ENCODE results near the gene PRSS22. TPM values are rescaled to one million over a fixed set of nuclear protein-coding genes. Genes with fewer than 3 reads are reported as not detected.

PRSS22 gene
- total RNA-seq, 1 donor from 2014 or later: not detected

- Mint-ChIP-seq H3K27ac (no peak overlapping the region), H3K27me3 (peaks cover 18% of the 10 kb centered on the region), H3K4me1 (no peaks in the 10 kb centered on the region), H3K36me3 (ENCODE audit: low read depth) (no peaks in the 10 kb centered on the region), H3K9me3 (no peaks in the 10 kb centered on the region), H3K4me3 (no peak overlapping the region)
- intact Hi-C loops (cut with micrococcal nuclease): no loop called here
- DNase-seq (no peak), ATAC-seq (ENCODE audit: low read depth) (no peak)
- TF ChIP-seq, protein P1, sequence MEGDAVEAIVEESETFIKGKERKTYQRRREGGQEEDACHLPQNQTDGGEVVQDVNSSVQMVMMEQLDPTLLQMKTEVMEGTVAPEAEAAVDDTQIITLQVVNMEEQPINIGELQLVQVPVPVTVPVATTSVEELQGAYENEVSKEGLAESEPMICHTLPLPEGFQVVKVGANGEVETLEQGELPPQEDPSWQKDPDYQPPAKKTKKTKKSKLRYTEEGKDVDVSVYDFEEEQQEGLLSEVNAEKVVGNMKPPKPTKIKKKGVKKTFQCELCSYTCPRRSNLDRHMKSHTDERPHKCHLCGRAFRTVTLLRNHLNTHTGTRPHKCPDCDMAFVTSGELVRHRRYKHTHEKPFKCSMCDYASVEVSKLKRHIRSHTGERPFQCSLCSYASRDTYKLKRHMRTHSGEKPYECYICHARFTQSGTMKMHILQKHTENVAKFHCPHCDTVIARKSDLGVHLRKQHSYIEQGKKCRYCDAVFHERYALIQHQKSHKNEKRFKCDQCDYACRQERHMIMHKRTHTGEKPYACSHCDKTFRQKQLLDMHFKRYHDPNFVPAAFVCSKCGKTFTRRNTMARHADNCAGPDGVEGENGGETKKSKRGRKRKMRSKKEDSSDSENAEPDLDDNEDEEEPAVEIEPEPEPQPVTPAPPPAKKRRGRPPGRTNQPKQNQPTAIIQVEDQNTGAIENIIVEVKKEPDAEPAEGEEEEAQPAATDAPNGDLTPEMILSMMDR (IDR thresholded peaks at IDR 0.05): no peak
- ChIA-PET CTCF (no interaction called here), POLR2A (no interaction called here)
Observed at GRCh38 chr16:2827831-2828520, 30.0 kb downstream of the PRSS22 start.

- POLR2A ChIA-PET: no interaction called here
- Mint-ChIP-seq H3K9me3 (no peaks in the 10 kb centered on the region), H3K27ac (no peak overlapping the region), H3K36me3 (ENCODE audit: low read depth) (no peaks in the 10 kb centered on the region), H3K4me3 (no peak overlapping the region), H3K27me3 (peaks cover 12% of the 10 kb centered on the region), H3K4me1 (no peaks in the 10 kb centered on the region)
- CTCF ChIA-PET: no interaction called here
- intact Hi-C loops (cut with micrococcal nuclease): no loop called here
- no peak for ATAC-seq (ENCODE audit: low read depth)
- DNase-seq: no peak
- TF ChIP-seq, protein P1 (IDR thresholded peaks at IDR 0.05): no peak
Observed at GRCh38 chr16:2827374-2827791, 30.6 kb downstream of the PRSS22 start.

DNA sequence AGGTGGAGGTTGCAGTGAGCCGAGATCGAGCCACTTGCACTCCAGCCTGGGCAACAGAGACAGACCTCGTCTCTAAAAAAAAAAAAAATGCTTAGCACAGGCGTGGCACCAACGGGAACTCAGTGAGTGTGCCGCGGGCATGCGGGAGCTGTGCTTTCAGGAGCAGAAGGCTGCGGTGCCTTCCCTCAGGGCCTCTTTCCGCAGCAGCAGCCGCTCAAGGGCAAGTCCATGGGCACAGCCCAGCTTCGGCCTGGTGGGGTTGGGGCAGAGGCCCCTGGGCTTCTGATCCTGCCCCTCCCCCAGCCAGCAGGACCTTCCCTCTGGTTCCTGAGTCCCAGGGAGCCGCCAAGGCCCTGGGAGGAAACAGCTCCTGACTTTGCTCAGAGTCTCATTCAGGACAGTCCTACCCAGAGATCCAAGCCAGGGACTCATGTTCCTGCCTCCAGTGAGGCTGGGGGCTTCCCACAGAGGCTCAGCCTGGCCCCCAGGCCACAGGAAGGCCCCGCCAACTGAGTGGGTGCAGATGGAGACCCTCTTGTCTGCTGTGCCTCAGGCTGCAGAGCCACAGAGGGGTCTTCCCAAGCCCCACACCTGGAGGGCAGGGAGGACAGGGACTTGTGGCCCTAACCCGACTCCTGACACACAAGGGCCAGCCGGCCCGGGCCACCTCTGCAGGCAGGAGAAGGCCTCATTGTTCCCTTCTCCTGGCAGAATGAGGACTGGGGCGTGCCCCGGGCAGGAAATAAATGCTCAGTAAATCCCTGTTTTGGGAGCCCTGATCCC, 31.2 kb downstream of the PRSS22 start:
- ChIA-PET CTCF (no interaction called here), POLR2A (no interaction called here)
- DNase-seq: no peak
- no peak overlapping the region for H3K27ac Mint-ChIP-seq
- no peak for ATAC-seq (ENCODE audit: low read depth)
- H3K36me3 Mint-ChIP-seq (ENCODE audit: low read depth): no peaks in the 10 kb centered on the region
- no peaks in the 10 kb centered on the region for H3K4me1 Mint-ChIP-seq
- peaks cover 12% of the 10 kb centered on the region for H3K27me3 Mint-ChIP-seq
- TF ChIP-seq, protein P1 (IDR thresholded peaks at IDR 0.05): no peak
- H3K4me3 Mint-ChIP-seq: no peak overlapping the region
- intact Hi-C loops (cut with micrococcal nuclease): no loop called here
- no peaks in the 10 kb centered on the region for H3K9me3 Mint-ChIP-seq

DNA sequence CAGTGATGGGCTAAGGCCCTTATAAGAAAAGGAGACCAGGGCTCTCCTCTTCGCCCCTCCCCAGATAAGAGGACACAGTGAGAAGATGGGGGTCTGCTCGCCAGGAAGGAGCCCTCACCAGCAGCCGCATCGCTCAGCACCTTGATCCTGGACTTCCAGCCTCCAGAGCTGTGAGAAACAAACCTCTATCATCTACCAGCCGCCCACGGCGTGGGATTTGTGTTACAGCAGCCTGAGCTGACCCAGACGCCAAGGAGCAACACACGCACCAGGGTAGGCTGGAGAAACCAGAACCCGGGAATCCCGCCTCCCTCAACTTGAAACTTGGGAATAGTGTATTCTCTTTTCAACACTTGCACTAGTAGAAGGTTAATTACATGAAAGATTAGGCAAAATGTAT, 32.1 kb downstream of the PRSS22 start:
- Mint-ChIP-seq H3K27me3 (peaks cover 4% of the 10 kb centered on the region), H3K9me3 (no peaks in the 10 kb centered on the region), H3K27ac (no peak overlapping the region), H3K4me3 (no peak overlapping the region), H3K4me1 (no peaks in the 10 kb centered on the region), H3K36me3 (ENCODE audit: low read depth) (no peaks in the 10 kb centered on the region)
- TF ChIP-seq, protein P1 (IDR thresholded peaks at IDR 0.05): no peak
- ATAC-seq (ENCODE audit: low read depth) (no peak), DNase-seq (no peak)
- ChIA-PET POLR2A (no interaction called here), CTCF (no interaction called here)
- intact Hi-C loops (cut with micrococcal nuclease): no loop called here

- intact Hi-C loops (cut with micrococcal nuclease): no loop called here
- CTCF ChIA-PET: no interaction called here
- Mint-ChIP-seq H3K27ac (no peak overlapping the region), H3K36me3 (ENCODE audit: low read depth) (no peaks in the 10 kb centered on the region), H3K27me3 (no peaks in the 10 kb centered on the region), H3K4me1 (no peaks in the 10 kb centered on the region), H3K9me3 (no peaks in the 10 kb centered on the region), H3K4me3 (no peak overlapping the region)
- POLR2A ChIA-PET: no interaction called here
- DNase-seq: no peak
- no peak for ATAC-seq (ENCODE audit: low read depth)
- TF ChIP-seq, protein P1 (IDR thresholded peaks at IDR 0.05): no peak
Observed at GRCh38 chr16:2825049-2825742, 32.8 kb downstream of the PRSS22 start.
